Femur (tissue), 1 donor: ENCODE data around the gene P2RY12.
A peak's percentile ranks its signal among the peaks of the same experiment; 100 is the strongest.

Experiments used
- DNase-seq: peaks from one replicate; pipeline ENCODE4 v3.0.0-alpha.2; 2017

Gene P2RY12

DNA sequence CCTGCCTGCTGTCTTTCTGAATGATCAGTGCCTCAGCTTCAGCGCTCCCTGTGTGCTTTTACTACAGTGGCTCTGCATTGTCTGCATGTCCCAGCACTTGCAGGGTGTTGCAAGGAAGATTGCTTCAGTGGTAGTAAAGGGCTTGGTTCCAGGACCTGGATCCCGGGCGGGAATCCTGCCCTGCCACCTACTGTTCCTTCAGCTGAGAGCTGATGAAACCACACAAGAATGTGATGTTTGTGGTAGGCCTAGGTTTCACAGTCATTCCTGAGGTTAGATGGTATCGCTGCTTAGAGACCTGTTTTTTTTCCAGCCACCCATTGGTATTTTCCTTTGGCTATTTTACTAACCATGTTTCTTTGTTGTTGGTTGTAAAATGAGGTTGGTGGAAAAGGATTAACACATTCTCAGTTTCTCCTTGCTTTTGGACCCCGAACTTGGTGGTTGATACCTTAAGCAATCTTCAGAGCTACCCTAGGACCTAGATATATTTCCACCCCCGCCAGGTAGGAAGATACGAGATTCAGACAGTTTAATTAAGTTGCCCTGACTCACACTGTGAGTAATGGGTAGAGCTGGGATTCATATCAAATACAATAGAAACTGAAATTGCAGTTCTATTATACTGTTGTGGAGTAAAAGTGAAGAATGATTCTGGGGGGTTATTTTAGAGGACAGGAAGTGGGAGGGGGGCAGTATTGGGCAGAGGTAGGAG is 79.3 kb downstream of the P2RY12 start:
- peak; percentile 56 for DNase-seq

DNA sequence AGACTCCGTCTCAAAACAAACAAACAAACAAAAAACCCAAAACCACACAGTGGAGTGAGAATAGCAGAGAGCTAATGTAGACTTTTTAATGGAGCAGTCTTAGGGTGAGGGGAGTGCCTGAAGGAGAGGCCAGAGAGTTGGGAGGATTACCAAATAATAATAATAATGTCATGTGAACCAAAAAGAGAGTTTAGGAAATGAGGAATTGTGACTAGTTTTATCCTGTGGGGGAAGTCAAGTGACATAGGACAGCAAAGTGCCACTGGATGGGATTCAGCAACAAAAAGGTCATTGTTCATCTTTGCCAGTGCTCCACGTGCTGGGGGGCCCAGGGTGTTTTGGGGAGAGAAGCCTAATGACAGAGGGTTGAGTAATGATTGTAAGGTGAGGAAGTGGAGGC is 80.8 kb downstream of the P2RY12 start:
- no peak for DNase-seq

DNA sequence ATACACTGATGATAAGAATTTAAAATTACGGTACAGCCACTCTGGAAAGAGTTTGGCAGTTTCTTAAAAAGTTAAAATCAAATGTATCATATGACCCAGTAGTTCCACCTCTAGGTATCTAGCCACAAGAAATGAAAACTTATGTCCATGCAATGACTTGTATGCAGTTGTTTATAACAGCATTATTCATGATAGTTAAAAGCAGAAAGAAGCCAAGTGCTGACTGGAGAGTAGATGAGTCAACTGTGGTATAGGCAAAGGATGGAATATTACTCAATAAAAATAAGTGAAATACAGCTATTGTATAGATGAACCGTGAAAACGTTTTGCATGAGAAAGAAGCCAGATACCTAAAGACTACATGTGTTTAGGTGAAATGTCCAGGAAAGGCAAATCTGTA is 82.8 kb downstream of the P2RY12 start:
- no peak for DNase-seq

DNA sequence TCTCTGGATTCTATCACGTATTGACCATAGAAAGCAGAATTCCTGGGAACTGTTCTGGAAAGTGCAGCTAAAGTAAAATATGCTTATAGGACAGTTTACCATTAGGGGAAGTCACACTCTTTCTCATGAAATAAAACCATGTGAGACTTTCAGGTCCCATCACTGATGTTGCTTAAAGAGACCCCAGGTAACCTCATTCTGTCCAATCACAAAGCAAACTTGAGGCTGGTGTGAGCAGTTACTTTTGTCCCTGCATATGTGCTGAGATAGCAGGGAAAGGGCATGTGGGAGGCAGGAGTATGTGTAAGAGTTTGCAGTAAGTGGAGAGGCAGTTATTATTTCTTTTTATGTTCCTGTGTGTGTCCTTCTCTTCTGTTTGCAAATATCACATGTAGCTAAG is 84.0 kb downstream of the P2RY12 start:
- no peak for DNase-seq

DNA sequence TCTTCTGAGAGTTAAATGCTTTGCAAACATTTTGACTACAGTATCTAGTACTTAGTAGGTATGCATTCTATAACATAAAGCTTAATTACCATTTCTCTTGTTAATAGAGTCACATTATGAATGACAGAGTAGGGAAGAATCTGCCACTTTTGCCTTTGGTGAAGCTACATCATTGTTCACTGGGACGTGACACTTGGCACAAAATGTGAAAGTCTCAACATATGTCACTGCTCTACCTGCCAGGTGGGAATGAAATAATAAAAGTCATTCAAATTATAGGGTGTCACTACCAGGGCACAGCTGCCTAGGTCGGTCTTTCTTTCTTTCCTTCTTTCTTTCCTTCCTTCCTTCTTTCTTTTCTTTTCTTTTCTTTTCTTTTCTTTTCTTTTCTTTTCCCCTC is 85.5 kb downstream of the P2RY12 start:
- no peak for DNase-seq

DNA sequence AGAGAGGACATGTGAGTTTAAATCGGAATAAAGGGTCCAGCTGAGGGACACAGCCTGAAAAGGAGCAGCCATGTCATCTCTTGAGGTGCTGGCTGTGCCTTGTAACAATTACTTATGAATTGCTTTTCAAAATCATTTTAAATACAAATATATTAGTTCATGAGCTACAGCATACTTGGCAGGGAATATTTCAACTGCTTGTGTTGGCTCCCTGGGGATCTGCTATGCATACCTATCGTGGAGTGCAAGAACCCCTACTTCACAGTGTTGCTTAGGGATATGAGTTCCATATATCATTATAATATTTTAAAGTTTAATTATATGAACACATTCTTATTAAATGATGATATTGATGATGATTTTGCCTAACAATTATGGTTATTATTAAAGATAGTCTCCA is 87.1 kb downstream of the P2RY12 start:
- DNase-seq: no peak

GRCh38 chr3:151296226-151296625 is 88.3 kb downstream of the P2RY12 start:
- DNase-seq: no peak

DNA sequence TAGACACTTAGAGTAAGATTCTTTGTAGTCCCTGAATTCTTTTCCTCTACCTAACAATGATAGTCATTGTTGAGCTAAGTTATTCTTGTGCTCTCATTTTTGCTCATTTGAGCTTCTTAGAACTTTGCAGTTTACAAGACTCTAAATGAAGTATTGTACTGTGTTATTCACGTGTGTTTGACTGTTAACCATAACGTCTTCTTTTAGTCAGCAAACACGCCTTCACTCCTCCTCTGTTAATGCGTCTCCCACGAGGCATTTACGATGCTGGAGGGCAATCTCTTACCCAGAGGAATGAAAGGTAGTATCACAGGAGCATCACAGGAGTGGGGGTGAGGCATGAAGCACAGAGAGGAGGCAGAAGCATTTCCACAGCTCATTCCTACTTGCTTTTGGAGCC is 91.4 kb downstream of the P2RY12 start:
- no peak for DNase-seq

GRCh38 chr3:151290673-151291072 is 93.9 kb downstream of the P2RY12 start:
- DNase-seq: no peak

DNA sequence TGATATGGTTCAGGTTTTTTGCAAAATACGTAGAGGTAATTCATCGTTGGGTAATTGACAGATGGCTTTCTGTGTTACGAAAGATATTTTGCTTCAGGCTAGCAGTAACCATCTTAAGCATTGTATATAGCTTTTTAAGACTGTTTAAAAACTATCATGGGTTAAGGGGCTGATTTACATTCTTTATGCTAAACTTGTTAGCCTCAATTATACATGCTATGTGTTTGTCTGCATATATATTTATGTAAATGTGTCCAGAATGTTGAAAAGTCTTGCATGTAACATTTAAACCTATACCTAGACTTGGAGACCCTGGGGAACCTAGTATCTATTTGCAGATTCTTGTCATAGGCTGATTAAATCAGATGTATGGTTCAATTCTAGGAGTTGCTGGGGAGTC is 95.1 kb downstream of the P2RY12 start:
- no peak for DNase-seq
